K562 (cell line): ENCODE results near the gene SRCAP. TPM values are rescaled to one million over a fixed set of nuclear protein-coding genes. Genes with fewer than 3 reads are reported as not detected.

Experiments
- AFF4 ChIP-seq: sonication (generic); formaldehyde crosslinking; IDR thresholded peaks from 2 replicates; pipeline ENCODE4 v1.8.0; 2023; ENCODE audit warnings: mild to moderate bottlenecking, missing genetic modification reagents
- ARID4B ChIP-seq: sonication (generic); formaldehyde crosslinking; IDR thresholded peaks from 2 replicates; pipeline ENCODE4 v1.8.0; 2022; ENCODE audit warnings: mild to moderate bottlenecking, missing genetic modification reagents
- ERF ChIP-seq: fragments of 450-650 bp; formaldehyde crosslinking; IDR thresholded peaks from 2 replicates; pipeline ENCODE4 v1.4.0; 2020; ENCODE audit warnings: mild to moderate bottlenecking, mixed read lengths
- ETS2 ChIP-seq: IDR thresholded peaks from 2 replicates; pipeline ENCODE4 v1.6.1; 2016; ENCODE audit warnings: borderline replicate concordance, missing genetic modification characterization, mild to moderate bottlenecking, moderate library complexity, missing compliant biosample characterization; ENCODE audit not compliant: poor library complexity, severe bottlenecking
- GTF2B ChIP-seq: IDR thresholded peaks from 2 replicates; pipeline ENCODE4 v1.6.1; 2011; ENCODE audit not compliant: insufficient read length; ENCODE audit errors: extremely low read depth
- PRDM10 ChIP-seq: fragments of 450-650 bp; IDR thresholded peaks from 2 replicates; pipeline ENCODE4 v1.6.1; 2018; ENCODE audit not compliant: partially characterized antibody
- RBFOX2 ChIP-seq: fragments of 200-400 bp; formaldehyde crosslinking; IDR thresholded peaks from 2 replicates; pipeline ENCODE4 v1.6.1; 2017; ENCODE audit warnings: low read depth, mild to moderate bottlenecking, low read length, moderate library complexity
- RNF2 ChIP-seq: sonication (generic); IDR thresholded peaks from 2 replicates; pipeline ENCODE4 v1.6.1; 2016
- U2AF2 ChIP-seq: fragments of 200-400 bp; formaldehyde crosslinking; optimal IDR thresholded peaks from 2 replicates; pipeline ENCODE3; 2017; ENCODE audit warnings: low read depth, mild to moderate bottlenecking, low read length
- ZNF444 ChIP-seq: fragments of 250-450 bp; sonication (Bioruptor Pico); IDR thresholded peaks from 2 replicates; pipeline ENCODE4 v1.4.0; 2020; ENCODE audit warnings: mild to moderate bottlenecking, moderate library complexity
- ZNF696 ChIP-seq: fragments of 250-450 bp; sonication (Bioruptor Pico); conservative IDR thresholded peaks from 2 replicates; pipeline ENCODE4 v1.4.0; 2020; ENCODE audit warnings: mild to moderate bottlenecking, moderate library complexity
- ZNF76 ChIP-seq: fragments of 250-450 bp; sonication (Bioruptor Pico); IDR thresholded peaks from 2 replicates; pipeline ENCODE4 v1.4.0; 2020; ENCODE audit warnings: mild to moderate bottlenecking, moderate library complexity, borderline replicate concordance
- ZSCAN32 ChIP-seq: fragments of 450-650 bp; formaldehyde crosslinking; IDR thresholded peaks from 2 replicates; pipeline ENCODE4 v1.4.0; 2020; ENCODE audit warnings: mild to moderate bottlenecking, moderate library complexity
- polyA plus RNA-seq, 8 experiments: library from polyadenylated mRNA; depleted of rRNA in 4 of 8; stranded (reverse) in 5 of 8; unstranded in 3 of 8; fragments of >200 nt; fragmentation: Nextera tagmentation in 2 of 8; fragmentation: Illumina TruSeq in 1 of 8; extraction: Ambion mirVana in 2 of 8; extraction: Trizol in 1 of 8; gene quantifications; 2 replicates each; pipeline versions ENCODE4 v1.2.1 to v1.2.3, GENCODE V29; 2011 to 2014; ENCODE audit warnings: inconsistent platforms in 1 of 8, missing spikeins in 1 of 8
- total RNA-seq, 7 experiments: library from RNA; depleted of rRNA in 6 of 7; stranded (reverse); fragments of >200 nt in 6 of 7; fragmentation: Illumina TruSeq in 2 of 7; extraction: Trizol in 2 of 7; gene quantifications; 2 replicates each; pipeline versions ENCODE4 v1.2.1 to v1.2.3, GENCODE V29; 2011 to 2021; ENCODE audit warnings: low replicate concordance in 1 of 7

The SRCAP gene
- total and polyA plus RNA-seq, 9 of the 15 experiments (the other 6 are each of a cell fraction or from before 2014, with no cell fraction given) = 0.21 to 62.6 (median 5.8) TPM

GRCh38 chr16:30775392-30776188 is 76.6 kb downstream of the SRCAP start (continued):
- TF ChIP-seq AFF4 (CRISPR knock-in tag) = peak; percentile 82; the same call in 1 of the 2 replicates
- TF ChIP-seq GTF2B = peak; percentile 16
- TF ChIP-seq U2AF2 = no peak
- peak; percentile 45 for TF ChIP-seq RNF2
- TF ChIP-seq ZNF76 (CRISPR knock-in tag) = 0 out of 2 replicates have a peak, but pooled peaks have one; percentile 50
- no peak for TF ChIP-seq PRDM10
- TF ChIP-seq RBFOX2 = peak; percentile 99
- TF ChIP-seq ETS2 (tag) = peak; percentile 13
- TF ChIP-seq ZSCAN32 (CRISPR knock-in tag) = 0 out of 2 replicates have a peak, but pooled peaks have one; percentile 2
- TF ChIP-seq ZNF696 (CRISPR knock-in tag) = no peak; the same call in 1 of the 2 replicates
- TF ChIP-seq ZNF444 = 0 out of 2 replicates have a peak, but pooled peaks have one; percentile 20
- peak; percentile 53; the same call in 1 of the 2 replicates for TF ChIP-seq ERF (CRISPR knock-in tag)
- peak; percentile 83 for TF ChIP-seq ARID4B (CRISPR knock-in tag)
